HG03108 (cell line): Measurements from ENCODE around the gene CLSTN2.

Experiments used
- ATAC-seq: cut with Tn5 transposase; IDR thresholded peaks from one replicate; pipeline ENCODE4 v1.9.1; 2021; ENCODE audit warnings: moderate library complexity; ENCODE audit not compliant: unreplicated experiment

The CLSTN2 gene

GRCh38 chr3:139941580-139941979 lies 6.6 kb downstream of the CLSTN2 start:
- ATAC-seq = no peak

DNA sequence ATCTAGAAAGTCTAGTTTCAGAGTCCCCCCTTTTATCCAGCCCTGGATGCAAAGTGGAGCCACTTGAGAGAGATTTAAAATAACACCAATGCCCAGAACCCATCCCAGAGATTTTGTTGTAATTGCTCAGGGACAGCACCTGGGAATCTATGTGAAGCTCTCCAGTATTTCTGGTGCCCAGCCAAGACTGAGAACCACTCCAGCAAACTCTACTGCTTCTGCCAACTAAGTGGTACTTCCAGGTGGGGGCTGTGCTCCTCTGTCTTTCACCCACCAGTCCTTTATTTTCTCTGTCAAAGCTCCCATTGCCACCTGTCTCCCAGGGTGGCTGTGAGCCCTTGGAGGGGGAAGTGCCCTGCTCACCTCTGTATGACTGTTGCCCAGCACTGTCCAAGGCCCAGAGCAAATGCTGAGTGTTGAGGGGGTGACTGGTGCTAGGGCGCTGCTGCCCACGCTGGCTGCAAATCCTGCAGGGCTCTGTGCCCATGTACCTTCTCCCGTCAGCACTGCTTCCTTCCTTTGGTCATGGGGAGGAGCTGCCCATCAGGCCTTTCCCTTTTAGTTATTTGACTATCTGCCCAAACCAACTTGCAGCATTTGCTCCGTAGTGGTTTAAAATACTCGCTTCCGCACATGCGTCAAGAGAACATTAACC lies 9.4 kb downstream of the CLSTN2 start:
- ATAC-seq = no peak

GRCh38 chr3:139945386-139945785 lies 10.4 kb downstream of the CLSTN2 start:
- ATAC-seq = no peak

DNA sequence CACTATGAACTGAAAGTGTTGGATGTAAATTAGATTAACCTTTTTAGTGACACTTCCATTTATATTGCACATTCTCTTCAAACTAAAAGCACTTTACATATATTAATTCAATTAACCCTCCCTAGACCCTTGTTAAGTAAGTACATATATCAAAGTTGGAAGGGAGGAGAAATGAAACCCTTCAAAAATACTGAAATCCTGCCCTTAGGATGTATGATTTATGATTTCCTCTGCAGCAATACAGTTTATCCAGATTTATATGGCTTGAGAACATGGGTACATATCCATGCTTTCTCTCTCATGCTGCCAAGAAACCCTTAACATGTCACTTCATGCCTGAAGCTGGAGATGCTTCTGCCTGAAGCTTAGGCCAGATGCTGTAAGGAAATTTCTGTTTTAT lies 11.0 kb downstream of the CLSTN2 start:
- ATAC-seq = no peak

DNA sequence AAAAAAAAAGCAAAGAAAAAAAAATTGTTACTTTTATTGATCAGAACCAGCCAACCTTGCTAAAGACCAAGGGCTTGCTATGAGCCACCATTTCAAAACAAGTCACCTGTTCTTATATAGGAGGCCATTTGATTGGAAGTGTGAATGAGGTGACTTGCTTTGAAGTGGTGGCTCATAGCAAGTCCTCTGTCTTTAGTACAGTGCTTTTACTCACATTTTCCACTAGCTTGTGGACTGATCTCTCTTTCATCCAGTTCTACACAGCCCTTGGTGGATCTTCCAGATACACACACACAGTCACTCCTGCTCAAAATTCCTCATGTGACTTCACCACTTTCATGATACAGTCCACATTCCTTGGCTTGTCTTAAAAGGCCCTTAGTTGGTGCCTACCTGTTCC lies 13.5 kb downstream of the CLSTN2 start:
- no peak for ATAC-seq

DNA sequence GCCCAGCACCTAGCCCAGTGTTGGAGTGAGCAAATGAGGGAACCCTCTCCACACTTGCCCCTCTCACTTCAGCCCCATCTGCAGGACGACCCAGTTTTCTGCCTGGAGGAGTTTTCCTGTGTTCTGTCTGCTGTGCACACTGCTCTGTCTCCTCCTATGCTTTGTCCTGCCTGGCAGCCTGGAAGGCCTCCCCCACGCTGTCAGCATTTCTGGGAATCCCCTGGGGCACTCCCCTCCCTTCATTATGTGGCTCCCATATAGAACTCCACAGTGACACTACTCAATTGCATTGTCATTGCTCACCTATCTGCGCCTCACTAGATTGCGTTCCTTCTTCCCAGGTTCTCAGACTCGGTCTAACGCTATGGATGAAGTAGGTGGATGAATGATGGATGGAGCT lies 13.9 kb downstream of the CLSTN2 start:
- no peak for ATAC-seq

- no peak for ATAC-seq
Observed at GRCh38 chr3:139953131-139953910, 18.3 kb downstream of the CLSTN2 start.

- ATAC-seq = no peak
Observed at GRCh38 chr3:139954146-139954860, 19.3 kb downstream of the CLSTN2 start.

GRCh38 chr3:139957844-139958243 lies 22.9 kb downstream of the CLSTN2 start:
- ATAC-seq = no peak

- no peak for ATAC-seq
Observed at GRCh38 chr3:139969386-139969785, 34.4 kb downstream of the CLSTN2 start.

GRCh38 chr3:139970526-139970925 lies 35.5 kb downstream of the CLSTN2 start:
- no peak for ATAC-seq

DNA sequence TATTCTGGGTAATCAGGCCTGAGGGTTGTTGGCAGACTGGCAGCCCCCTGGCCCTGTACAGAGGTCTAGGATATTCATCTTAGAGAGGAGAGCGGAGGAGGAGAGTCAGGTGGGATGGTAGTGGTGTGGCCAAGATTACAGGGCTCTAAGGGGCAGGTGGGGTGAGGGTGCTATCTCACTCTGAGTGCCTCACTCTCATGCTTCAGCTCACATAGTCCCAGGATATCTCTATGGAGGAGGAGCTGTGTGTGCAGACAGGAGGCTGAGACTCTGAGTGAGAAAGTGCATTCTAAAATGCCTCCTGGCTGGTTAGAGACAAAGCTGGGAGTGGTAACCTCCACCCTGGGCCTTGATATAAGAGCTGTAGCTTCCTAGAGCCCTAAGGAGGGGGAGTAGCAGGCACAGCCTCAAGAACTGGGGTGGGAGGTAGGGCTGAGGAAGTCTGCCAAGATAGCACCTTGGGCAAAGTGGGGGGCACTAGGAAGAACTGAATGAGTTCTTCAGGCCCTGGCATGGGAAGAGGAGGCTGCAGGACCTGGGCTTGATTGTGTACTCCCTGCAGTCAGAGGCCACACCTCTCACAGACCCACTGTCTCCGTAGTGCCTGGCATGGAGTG lies 39.9 kb downstream of the CLSTN2 start:
- no peak for ATAC-seq

- ATAC-seq = no peak
Observed at GRCh38 chr3:139975594-139976365, 40.8 kb downstream of the CLSTN2 start.

GRCh38 chr3:139978966-139979365 lies 44.0 kb downstream of the CLSTN2 start:
- ATAC-seq = no peak

- no peak for ATAC-seq
Observed at GRCh38 chr3:139979991-139980390, 45.0 kb downstream of the CLSTN2 start.

DNA sequence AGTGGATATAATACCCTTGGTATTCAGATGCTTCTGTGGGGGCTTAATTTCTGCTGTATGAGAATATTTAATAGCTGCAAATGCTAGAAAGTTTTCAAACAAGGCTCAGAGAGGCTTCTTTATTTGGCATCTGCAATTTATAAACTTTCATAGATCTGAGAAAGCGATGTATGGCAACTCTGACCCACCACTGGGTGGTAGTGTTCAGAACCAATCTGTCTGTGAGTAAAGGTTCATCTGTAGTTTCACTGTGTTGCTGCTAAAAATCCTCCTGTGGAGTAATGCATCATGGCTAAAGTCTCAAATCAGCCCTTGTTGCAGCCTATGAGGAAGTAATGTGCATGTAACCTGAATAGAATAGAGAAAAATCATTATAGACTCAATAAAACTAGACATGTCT lies 47.4 kb downstream of the CLSTN2 start:
- ATAC-seq = no peak

GRCh38 chr3:139985576-139985975 lies 50.6 kb downstream of the CLSTN2 start:
- ATAC-seq = no peak

DNA sequence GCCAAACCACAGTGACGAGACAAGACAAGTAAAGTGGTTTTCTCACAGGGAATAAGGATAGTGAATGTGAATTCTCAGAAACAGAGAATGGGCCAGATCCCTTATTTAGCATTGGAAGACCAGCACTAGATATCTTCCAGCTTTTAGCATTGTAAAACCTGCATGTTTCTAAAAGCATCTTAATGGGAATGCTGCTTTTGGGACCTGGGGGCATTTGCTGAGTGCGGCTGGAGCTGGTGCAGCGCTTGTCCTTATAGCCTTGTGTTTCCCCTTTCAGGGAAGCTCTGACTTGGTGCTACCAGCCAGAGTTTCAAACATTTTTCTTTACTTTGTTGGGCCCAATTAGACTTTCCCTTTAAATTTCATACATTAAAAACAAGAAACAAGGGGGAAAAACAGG lies 52.9 kb downstream of the CLSTN2 start:
- no peak for ATAC-seq

GRCh38 chr3:139988472-139989156 lies 53.6 kb downstream of the CLSTN2 start:
- ATAC-seq = no peak

- ATAC-seq = no peak
Observed at GRCh38 chr3:139994891-139995290, 59.9 kb downstream of the CLSTN2 start.
